Measurements from ENCODE around the gene IER5L. TPM values are rescaled to one million over a fixed set of nuclear protein-coding genes. Genes with fewer than 3 reads are reported as not detected.
A peak's percentile ranks its signal among the peaks of the same experiment; 100 is the strongest.

IER5L gene
- total and polyA plus RNA-seq, 2 of the 8 experiments (the other 6 are each of a cell fraction or from before 2014, with no cell fraction given), result 0.65 to 1.0 TPM

GRCh38 chr9:129163753-129164152 is 14.3 kb downstream of the IER5L start:
- H2AFZ ChIP-seq (ENCODE audit: low read length), result no peak overlapping the region
- WGBS, 2 experiments (ENCODE audit: extremely low coverage in 1 of 2, insufficient coverage in 1 of 2, insufficient read length in 1 of 2, insufficient replicate concordance in 2 of 2, low coverage in 1 of 2, low lambda C conversion rate in 2 of 2, missing lambda C conversion rate in 1 of 2), result 83% methylated on average over 10 of the region's 10 CpGs; no CpG with 5 or more reads in 1 of the 2 experiments
- TF ChIP-seq POLR2A (IDR thresholded peaks at IDR 0.05; ENCODE audit: control extremely low read depth in 1 of 2, low read depth in 2 of 2, low read length in 2 of 2), result no peak

More at GRCh38 chr9:129163753-129164152, 14.3 kb downstream of the IER5L start:
- Histone ChIP-seq H2AK5ac (ENCODE audit: low read depth, low read length) (no peak overlapping the region), H3K14ac (ENCODE audit: insufficient read length) (no peak overlapping the region), H3K79me1 (ENCODE audit: low read depth, low read length) (no peaks in the 10 kb centered on the region), H3K4me3 (ENCODE audit: extremely low read depth in 1 of 4, insufficient read depth in 2 of 4, low read depth in 3 of 4, low read length in 4 of 4) (no peak overlapping the region), H3K27me3 (replicated peaks in 1 of 4; ENCODE audit: control insufficient read depth in 3 of 4, extremely low read depth in 1 of 4, insufficient read depth in 3 of 4, low read length in 3 of 4) (no peaks in the 10 kb centered on the region), H3K79me2 (ENCODE audit: control insufficient read depth in 1 of 2, insufficient read depth in 2 of 2, low read length in 2 of 2) (no peaks in the 10 kb centered on the region), H2BK5ac (ENCODE audit: low read depth, low read length) (peak overlapping the region; percentile 5; the same call in 1 of the 2 replicates), H4K5ac (ENCODE audit: insufficient read length, low read depth, low read length) (no peak overlapping the region), H3K56ac (replicated peaks; ENCODE audit: insufficient read length, low read depth, low read length) (no peak overlapping the region), H3K9ac (replicated peaks in 1 of 4; ENCODE audit: extremely low read depth in 1 of 4, low read depth in 3 of 4, low read length in 3 of 4) (no peak overlapping the region), H3K4me2 (ENCODE audit: insufficient read depth in 1 of 2, low read depth in 2 of 2, low read length in 2 of 2) (no peak overlapping the region), H4K91ac (replicated peaks; ENCODE audit: insufficient read length, low read length) (no peak overlapping the region), H3K9me3 (ENCODE audit: insufficient read depth in 2 of 2, low read depth in 1 of 2, low read length in 1 of 2) (no peaks in the 10 kb centered on the region), H2BK20ac (ENCODE audit: low read length) (no peak overlapping the region), H3K4ac (replicated peaks; ENCODE audit: insufficient read length, low read depth, low read length) (no peak overlapping the region), H2BK12ac (ENCODE audit: low read depth, low read length) (peak overlapping the region; percentile 81; the same call in 1 of the 2 replicates), H3K23ac (ENCODE audit: insufficient read length) (no peak overlapping the region), H4K20me1 (replicated peaks in 1 of 2; ENCODE audit: control insufficient read depth in 1 of 2, insufficient read depth in 2 of 2, low read length in 2 of 2) (peaks cover 0 to 2% of the 10 kb centered on the region in 2 experiments), H2BK15ac (ENCODE audit: low read length) (no peak overlapping the region; the same call in 1 of the 2 replicates), H3K23me2 (ENCODE audit: low read depth, low read length) (0 out of 2 replicates have a peak, but pooled peaks cover 2% of the 10 kb centered on the region), H3K27ac (ENCODE audit: low read depth, low read length) (no peak overlapping the region), H2BK120ac (replicated peaks; ENCODE audit: low read depth, low read length) (no peak overlapping the region), H3K18ac (ENCODE audit: extremely low read depth, low read length) (no peak overlapping the region), H3K36me3 (ENCODE audit: control insufficient read depth in 2 of 4, insufficient read depth in 4 of 4, low read length in 3 of 4) (no peaks in the 10 kb centered on the region), H4K8ac (ENCODE audit: extremely low read depth, insufficient read depth, low read length) (no peak overlapping the region), H3K4me1 (replicated peaks in 1 of 4; ENCODE audit: control insufficient read depth in 3 of 4, insufficient read depth in 4 of 4, low read length in 3 of 4) (peaks cover 8 to 20% (median 15%) of the 10 kb centered on the region in 4 experiments)
- ChIA-PET POLR2A (ENCODE audit: partially characterized antibody) (interaction anchor here (0.6 to 1.9 kb wide), 8 partner anchors 10 to 472 kb away, joined by 3 to 5 read pairs (median 4); partner anchors contain the start of gene IER5L), CTCF (ENCODE audit: partially characterized antibody) (interaction anchor here (0.9 to 36.8 kb wide), 6 partner anchors 8 to 461 kb away, joined by 3 to 831 read pairs (median 4); partner anchors contain the start of gene IER5L)
- no peak for DNase-seq (ENCODE audit: low read depth in 1 of 2, low spot score in 2 of 2)
- FAIRE-seq, result no peak
